Mesendoderm (in vitro differentiated cells): Measurements from ENCODE around the gene TFAP2B.

ENCODE experiments used
- DNase-seq: peaks from one replicate; pipeline ENCODE4 v3.0.0; 2013
- H2AK5ac ChIP-seq: 2 replicates; pipeline ENCODE4 v1.6.1; 2013; ENCODE audit warnings: low read length, inconsistent platforms
- H2BK120ac ChIP-seq: 2 replicates; pipeline ENCODE4 v1.6.1; 2013; ENCODE audit warnings: low read depth, mild to moderate bottlenecking, low read length, moderate library complexity, mixed read lengths
- H2BK15ac ChIP-seq: replicated peaks from 2 replicates; pipeline ENCODE4 v1.6.1; 2013; ENCODE audit warnings: low read depth, mild to moderate bottlenecking, moderate library complexity
- H2BK5ac ChIP-seq: 2 replicates; pipeline ENCODE4 v1.6.1; 2013; ENCODE audit warnings: low read length, inconsistent platforms
- H3K18ac ChIP-seq: 2 replicates; pipeline ENCODE4 v1.6.1; 2013; ENCODE audit warnings: mild to moderate bottlenecking, low read length, mixed read lengths
- H3K23ac ChIP-seq: one replicate; pipeline ENCODE4 v1.6.1; 2013; ENCODE audit warnings: low read length
- H3K27ac ChIP-seq: 2 replicates; pipeline ENCODE4 v1.5.1; 2013; ENCODE audit warnings: low read depth, mild to moderate bottlenecking, inconsistent platforms, low read length, moderate library complexity
- H3K27me3 ChIP-seq: 2 replicates; pipeline ENCODE4 v1.6.1; 2013; ENCODE audit warnings: low read length, control low read depth, mild to moderate bottlenecking, inconsistent platforms; ENCODE audit not compliant: insufficient read depth, poor library complexity
- H3K36me3 ChIP-seq: 2 replicates; pipeline ENCODE4 v1.6.1; 2013; ENCODE audit warnings: low read length, inconsistent platforms; ENCODE audit not compliant: control insufficient read depth, insufficient read depth
- H3K4ac ChIP-seq: one replicate; pipeline ENCODE4 v1.6.1; 2013; ENCODE audit warnings: low read depth, mild to moderate bottlenecking, low read length, moderate library complexity
- H3K4me1 ChIP-seq: 2 replicates; pipeline ENCODE4 v1.6.1; 2013; ENCODE audit warnings: low read depth, low read length, inconsistent platforms; ENCODE audit not compliant: control insufficient read depth
- H3K4me2 ChIP-seq: 2 replicates; pipeline ENCODE4 v1.6.1; 2013; ENCODE audit warnings: low read length
- H3K4me3 ChIP-seq: 2 replicates; pipeline ENCODE4 v1.5.1; 2013; ENCODE audit warnings: mild to moderate bottlenecking, low read length
- H3K56ac ChIP-seq: one replicate; pipeline ENCODE4 v1.6.1; 2013; ENCODE audit warnings: low read length
- H3K79me1 ChIP-seq: 2 replicates; pipeline ENCODE4 v1.6.1; 2013; ENCODE audit warnings: low read length, inconsistent platforms
- H3K79me2 ChIP-seq: 2 replicates; pipeline ENCODE4 v1.6.1; 2013; ENCODE audit warnings: mild to moderate bottlenecking, low read length; ENCODE audit not compliant: control insufficient read depth, insufficient read depth
- H3K9ac ChIP-seq: 2 replicates; pipeline ENCODE4 v1.6.1; 2013; ENCODE audit warnings: low read length, inconsistent platforms
- H4K5ac ChIP-seq: one replicate; pipeline ENCODE4 v1.6.1; 2013; ENCODE audit warnings: low read length
- H4K8ac ChIP-seq: one replicate; pipeline ENCODE4 v1.6.1; 2013; ENCODE audit warnings: low read depth, mild to moderate bottlenecking, control low read depth, low read length, moderate library complexity
- WGBS: extraction: QIAGEN DNeasy Blood & Tissue Kit; methylation state at CpG from one replicate; pipeline ENCODE4 v1.1.7; 2013; ENCODE audit warnings: low lambda C conversion rate, missing lambda C conversion rate; ENCODE audit not compliant: insufficient coverage; ENCODE audit errors: extremely low coverage; 5-methylcytosine and 5-hydroxymethylcytosine counted together

The TFAP2B gene

GRCh38 chr6:50840112-50840810 lies 21.6 kb downstream of the TFAP2B start:
- no peak overlapping the region for H3K4ac ChIP-seq
- H3K36me3 ChIP-seq = no peaks in the 10 kb centered on the region
- H2AK5ac ChIP-seq = no peak overlapping the region
- no peak for DNase-seq
- no peak overlapping the region for H2BK15ac ChIP-seq
- no peak overlapping the region for H3K23ac ChIP-seq
- H3K79me2 ChIP-seq = no peaks in the 10 kb centered on the region
- H2BK120ac ChIP-seq = no peak overlapping the region
- WGBS = no CpG with 5 or more reads among the region's 15 CpGs
- H3K18ac ChIP-seq = no peak overlapping the region
- no peaks in the 10 kb centered on the region for H3K79me1 ChIP-seq
- H3K27me3 ChIP-seq = peaks cover 81% of the 10 kb centered on the region
- H3K4me3 ChIP-seq = no peak overlapping the region
- H3K27ac ChIP-seq = no peak overlapping the region
- no peaks in the 10 kb centered on the region for H3K4me1 ChIP-seq
- no peak overlapping the region for H3K9ac ChIP-seq
- no peak overlapping the region for H3K56ac ChIP-seq
- no peak overlapping the region for H3K4me2 ChIP-seq
- no peak overlapping the region for H2BK5ac ChIP-seq
- no peak overlapping the region for H4K8ac ChIP-seq
- H4K5ac ChIP-seq = no peak overlapping the region

GRCh38 chr6:50840811-50841192 lies 22.1 kb downstream of the TFAP2B start:
- Histone ChIP-seq H3K79me1 (no peaks in the 10 kb centered on the region), H3K27ac (no peak overlapping the region), H2BK5ac (no peak overlapping the region), H2AK5ac (no peak overlapping the region), H3K56ac (no peak overlapping the region), H2BK120ac (no peak overlapping the region), H3K4me3 (no peak overlapping the region), H3K79me2 (no peaks in the 10 kb centered on the region), H3K4me2 (no peak overlapping the region), H4K8ac (no peak overlapping the region), H3K23ac (no peak overlapping the region), H3K4me1 (no peaks in the 10 kb centered on the region), H4K5ac (no peak overlapping the region), H3K27me3 (peaks cover 75% of the 10 kb centered on the region), H3K18ac (no peak overlapping the region), H3K36me3 (no peaks in the 10 kb centered on the region), H2BK15ac (no peak overlapping the region), H3K9ac (no peak overlapping the region), H3K4ac (no peak overlapping the region)
- no CpG with 5 or more reads among the region's 18 CpGs for WGBS
- no peak for DNase-seq

- DNase-seq = peak; percentile 68
- no peaks in the 10 kb centered on the region for H3K79me1 ChIP-seq
- H4K8ac ChIP-seq = no peak overlapping the region
- no peak overlapping the region for H3K4me3 ChIP-seq
- H2BK120ac ChIP-seq = no peak overlapping the region
- peaks cover 62% of the 10 kb centered on the region for H3K27me3 ChIP-seq
- no peak overlapping the region for H2BK5ac ChIP-seq
- H3K36me3 ChIP-seq = no peaks in the 10 kb centered on the region
- H3K4me2 ChIP-seq = peak overlapping the region; percentile 52
- H3K56ac ChIP-seq = peak overlapping the region; percentile 37
- no peak overlapping the region for H2BK15ac ChIP-seq
- H3K4me1 ChIP-seq = no peaks in the 10 kb centered on the region
- H3K18ac ChIP-seq = no peak overlapping the region
- no peak overlapping the region for H3K23ac ChIP-seq
- H3K9ac ChIP-seq = no peak overlapping the region
- H3K4ac ChIP-seq = no peak overlapping the region
- no peak overlapping the region for H2AK5ac ChIP-seq
- WGBS = no CpG with 5 or more reads among the region's 7 CpGs
- H4K5ac ChIP-seq = no peak overlapping the region
- H3K27ac ChIP-seq = no peak overlapping the region
- H3K79me2 ChIP-seq = no peaks in the 10 kb centered on the region
Observed at GRCh38 chr6:50842446-50842845, 23.8 kb downstream of the TFAP2B start.

GRCh38 chr6:50842861-50843384 lies 24.3 kb downstream of the TFAP2B start:
- Histone ChIP-seq H3K27ac (no peak overlapping the region), H3K4me1 (no peaks in the 10 kb centered on the region), H3K23ac (peak overlapping the region; percentile 7), H4K8ac (no peak overlapping the region), H3K4me3 (no peak overlapping the region), H2BK15ac (no peak overlapping the region), H2BK5ac (no peak overlapping the region), H3K18ac (no peak overlapping the region), H3K79me2 (no peaks in the 10 kb centered on the region), H3K4me2 (peak overlapping the region; percentile 52), H3K79me1 (no peaks in the 10 kb centered on the region), H2BK120ac (no peak overlapping the region), H3K27me3 (peaks cover 61% of the 10 kb centered on the region), H3K4ac (no peak overlapping the region), H2AK5ac (no peak overlapping the region), H3K9ac (no peak overlapping the region), H3K56ac (peak overlapping the region; percentile 37), H4K5ac (no peak overlapping the region), H3K36me3 (no peaks in the 10 kb centered on the region)
- no CpG with 5 or more reads among the region's 32 CpGs for WGBS
- no peak for DNase-seq

- no CpG with 5 or more reads among the region's 20 CpGs for WGBS
- H3K23ac ChIP-seq = no peak overlapping the region
- H2AK5ac ChIP-seq = no peak overlapping the region
- H3K79me1 ChIP-seq = no peaks in the 10 kb centered on the region
- H2BK120ac ChIP-seq = no peak overlapping the region
- no peak overlapping the region for H4K8ac ChIP-seq
- no peak overlapping the region for H3K56ac ChIP-seq
- H3K4me1 ChIP-seq = no peaks in the 10 kb centered on the region
- H3K4ac ChIP-seq = no peak overlapping the region
- no peak overlapping the region for H2BK5ac ChIP-seq
- H3K4me3 ChIP-seq = no peak overlapping the region
- H3K9ac ChIP-seq = no peak overlapping the region
- H3K18ac ChIP-seq = no peak overlapping the region
- peak; percentile 89 for DNase-seq
- no peaks in the 10 kb centered on the region for H3K79me2 ChIP-seq
- H3K27me3 ChIP-seq = peaks cover 56% of the 10 kb centered on the region
- H3K36me3 ChIP-seq = no peaks in the 10 kb centered on the region
- H4K5ac ChIP-seq = no peak overlapping the region
- no peak overlapping the region for H2BK15ac ChIP-seq
- no peak overlapping the region for H3K27ac ChIP-seq
- H3K4me2 ChIP-seq = no peak overlapping the region
Observed at GRCh38 chr6:50843842-50844241, 25.2 kb downstream of the TFAP2B start.
